GM20431 (cell line): ENCODE results near the gene LRRC4C.
"Not testable (repeated sequence)": the region's sequence is repeated elsewhere in the genome, so short reads cannot be mapped to it uniquely, and the experiment has no call there.

Experiments
- in situ Hi-C: fragments of 300-500 bp; cut with MseI, MboI; formaldehyde crosslinking; loops from one replicate; pipeline ENCODE4 v1.15.0; 2020; ENCODE audit warnings: low sequenced_read_pairs; ENCODE audit not compliant: unreplicated experiment

Gene LRRC4C

DNA sequence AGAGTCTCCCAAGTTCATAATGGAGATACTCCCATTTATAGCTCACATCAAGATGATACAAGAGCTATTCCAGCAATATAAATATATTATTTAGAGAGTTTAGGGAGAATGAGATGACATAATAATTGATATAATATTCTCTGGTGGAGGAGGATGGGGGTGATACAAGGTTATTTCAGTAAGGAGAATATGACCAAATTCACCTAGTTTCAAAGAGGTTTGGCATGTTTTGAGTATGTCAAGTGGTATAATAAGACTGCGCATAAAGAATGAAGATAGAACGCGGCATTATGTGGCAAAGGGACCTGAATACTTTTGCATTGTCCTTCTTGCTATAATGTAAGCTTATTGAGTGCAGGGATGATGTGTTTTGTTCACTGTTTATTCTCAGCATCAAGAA lies 1283.5 kb downstream of the LRRC4C start:
- in situ Hi-C loops: no loop called here

DNA sequence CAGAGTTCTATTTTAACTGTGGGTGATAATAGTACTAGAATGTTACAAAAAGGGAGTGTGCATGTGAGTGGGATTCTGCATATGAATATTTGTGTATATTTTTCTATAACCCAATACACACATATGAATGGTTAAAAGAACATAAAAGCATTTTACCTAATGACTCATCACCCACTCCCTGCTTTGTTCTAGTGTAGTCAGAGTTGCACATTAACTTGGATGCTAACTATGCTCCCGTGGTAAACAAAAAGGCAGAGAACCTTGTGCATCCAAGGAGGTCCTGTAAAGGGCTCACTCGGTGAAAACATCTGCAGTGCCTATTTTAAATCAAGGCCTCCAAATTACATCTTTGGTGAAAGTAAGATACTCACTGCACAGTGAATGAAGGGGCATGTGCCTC lies 1289.4 kb downstream of the LRRC4C start:
- in situ Hi-C loops: no loop called here

DNA sequence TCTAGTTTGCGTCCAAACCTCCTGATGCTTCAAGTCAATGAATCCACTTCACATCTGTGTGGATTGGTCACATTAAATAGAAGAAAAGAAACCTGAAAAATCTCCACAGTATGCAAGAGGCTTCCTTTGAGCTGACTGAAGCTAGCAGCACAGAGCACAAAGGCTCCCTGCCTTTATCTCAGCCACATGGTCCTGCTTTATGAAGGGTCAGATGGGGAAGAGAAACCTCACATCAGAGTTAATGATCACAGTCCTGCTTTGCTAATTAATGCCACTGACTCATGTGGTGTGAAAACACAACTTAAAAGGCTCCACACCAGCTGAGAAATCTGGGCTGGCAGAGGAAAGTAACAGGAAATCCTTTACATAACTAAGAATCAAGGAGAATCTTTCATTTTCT lies 1291.0 kb downstream of the LRRC4C start:
- in situ Hi-C loops: no loop called here

DNA sequence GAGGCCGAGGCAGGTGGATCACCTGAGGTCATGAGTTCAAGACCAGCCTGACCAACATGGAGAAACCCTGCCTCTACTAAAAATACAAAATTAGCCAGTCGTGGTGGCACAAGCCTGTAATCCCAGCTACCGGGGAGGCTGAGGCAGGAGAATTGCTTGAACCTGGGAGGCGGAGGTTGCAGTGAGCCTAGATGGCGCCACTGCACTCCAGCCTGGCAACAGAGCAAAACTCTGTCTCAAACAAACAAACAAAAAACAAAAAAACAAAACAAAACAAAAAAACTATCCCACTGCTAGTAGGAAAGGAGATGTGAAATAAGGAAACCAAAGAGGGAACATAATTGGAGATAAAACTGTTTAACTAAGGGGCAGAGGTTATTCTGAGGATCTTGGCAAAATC lies 1291.6 kb downstream of the LRRC4C start:
- in situ Hi-C loops: not testable (repeated sequence)

DNA sequence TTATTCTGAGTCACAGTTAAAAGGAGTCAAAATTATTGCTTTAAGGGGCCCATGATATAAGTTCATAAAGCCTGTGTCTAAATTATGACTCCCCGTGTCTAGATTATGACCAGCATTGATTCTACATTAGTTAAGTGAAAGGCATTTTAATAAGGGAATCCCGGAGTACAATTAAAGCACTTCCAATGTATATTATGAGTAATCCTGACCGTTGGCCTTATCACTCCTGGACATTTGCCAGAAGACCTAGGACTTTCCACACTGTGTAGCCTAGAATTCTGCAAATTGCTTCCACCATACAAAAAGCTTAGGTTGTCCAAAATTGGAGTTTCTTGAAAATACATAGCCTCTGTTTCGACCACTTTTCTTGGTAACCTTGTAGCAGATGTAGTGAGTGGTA lies 1292.6 kb downstream of the LRRC4C start:
- in situ Hi-C loops: no loop called here

DNA sequence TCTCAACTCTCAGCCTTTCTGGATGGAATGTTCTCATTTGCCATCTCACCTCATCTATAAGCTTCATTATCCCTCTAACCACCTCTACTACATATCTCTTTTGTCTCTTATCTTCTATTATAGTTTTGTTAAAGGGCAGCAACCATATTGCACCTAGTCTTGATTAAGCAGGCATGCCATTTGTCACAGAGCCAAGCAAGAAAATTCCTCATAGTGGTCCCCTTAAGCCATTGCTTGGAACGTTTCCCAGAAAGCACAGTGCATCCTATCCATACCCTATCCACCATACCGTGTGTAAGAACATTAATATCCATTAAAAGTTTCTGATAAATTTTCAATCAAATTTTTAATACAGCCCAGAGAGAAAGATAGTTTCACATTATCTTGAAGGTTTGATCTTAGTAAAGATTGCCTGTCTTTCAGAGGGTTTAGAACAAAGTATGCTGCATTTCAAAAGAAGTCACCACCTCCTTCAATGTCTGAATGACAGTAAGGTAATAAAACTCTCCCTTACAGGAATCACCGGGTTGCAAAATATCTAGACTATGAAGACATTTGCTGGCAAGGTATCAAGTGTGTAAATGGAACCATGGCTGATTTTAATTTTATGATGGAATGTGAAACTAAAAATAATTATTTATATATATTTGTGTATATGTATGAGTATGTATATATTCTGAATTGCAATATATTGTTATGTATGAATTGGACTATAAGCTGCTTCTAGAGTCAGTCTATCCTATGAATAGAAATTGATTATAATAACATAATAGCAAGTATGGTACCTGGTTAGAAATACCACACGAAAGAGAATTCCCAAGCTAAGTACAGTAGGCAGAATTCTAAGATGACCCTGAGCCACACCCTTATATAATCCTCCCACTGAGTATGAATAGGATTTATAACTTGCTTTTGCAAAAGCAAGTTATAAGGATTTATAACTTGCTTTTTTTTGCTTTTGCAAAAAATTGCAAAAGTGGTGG lies 1296.3 kb downstream of the LRRC4C start:
- in situ Hi-C loops: no loop called here

DNA sequence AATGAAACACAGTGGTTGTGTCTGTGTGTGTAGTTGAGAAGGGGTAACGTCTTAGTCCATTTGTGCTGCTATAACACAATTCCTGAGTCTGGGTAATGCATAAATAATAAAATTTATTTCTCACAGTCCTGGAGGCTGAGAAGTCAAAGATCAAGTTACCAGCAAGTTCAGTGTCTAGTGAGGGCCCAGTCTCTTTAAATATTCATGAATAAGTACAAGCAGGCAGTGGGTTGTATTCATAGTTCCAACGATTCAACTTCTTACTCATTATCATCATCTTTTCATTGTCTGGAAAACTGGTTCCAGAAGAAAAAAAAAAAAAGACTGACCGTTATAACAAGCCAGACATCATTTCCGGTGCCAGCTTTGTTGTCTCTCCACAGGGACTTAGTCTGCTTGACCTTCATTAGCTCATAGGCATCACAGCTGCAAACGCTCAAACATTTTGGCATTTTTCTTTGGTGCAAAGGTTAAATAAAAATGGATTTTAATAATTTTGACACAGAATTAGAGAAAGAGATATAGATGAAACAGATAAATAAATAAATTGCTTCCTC lies 1297.5 kb downstream of the LRRC4C start:
- in situ Hi-C loops: no loop called here

DNA sequence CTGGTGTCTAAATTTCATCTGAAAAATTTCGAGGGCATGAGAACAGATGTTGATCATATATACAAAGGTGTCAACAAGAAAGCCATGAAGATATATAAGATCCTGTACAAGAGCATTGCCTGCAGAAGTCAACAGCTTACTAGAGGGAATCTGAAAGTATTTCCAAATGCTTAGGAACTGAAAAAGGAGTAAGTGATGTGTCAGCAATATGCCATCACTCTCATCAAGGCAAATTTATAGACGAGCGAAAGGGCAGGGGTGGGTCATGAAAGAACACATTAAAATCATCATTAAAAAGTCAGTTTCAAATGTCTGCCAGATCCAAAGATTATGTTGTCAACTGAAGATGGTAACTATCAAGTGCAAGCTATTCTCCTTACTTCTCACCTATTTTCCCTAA lies 1299.0 kb downstream of the LRRC4C start:
- in situ Hi-C loops: no loop called here

DNA sequence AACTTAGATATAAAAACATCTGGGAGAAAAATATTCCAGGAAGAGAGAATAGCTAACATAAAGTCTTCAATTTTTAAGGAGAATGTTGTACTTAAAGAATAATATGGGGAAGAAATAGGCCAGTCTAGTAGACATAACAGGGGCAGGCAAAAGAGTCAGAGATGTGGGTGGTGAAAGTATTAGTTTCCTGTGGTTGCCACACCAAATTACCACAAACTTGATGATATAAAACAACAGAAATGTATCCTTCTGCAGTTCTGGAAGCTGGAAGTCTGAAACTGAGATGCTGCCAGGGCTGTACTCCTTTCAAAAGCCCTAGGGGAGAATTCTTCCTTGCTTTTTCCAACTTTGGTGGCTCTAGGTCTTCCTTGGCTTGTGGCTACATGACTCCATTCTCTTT lies 1309.7 kb downstream of the LRRC4C start:
- in situ Hi-C loops: no loop called here

DNA sequence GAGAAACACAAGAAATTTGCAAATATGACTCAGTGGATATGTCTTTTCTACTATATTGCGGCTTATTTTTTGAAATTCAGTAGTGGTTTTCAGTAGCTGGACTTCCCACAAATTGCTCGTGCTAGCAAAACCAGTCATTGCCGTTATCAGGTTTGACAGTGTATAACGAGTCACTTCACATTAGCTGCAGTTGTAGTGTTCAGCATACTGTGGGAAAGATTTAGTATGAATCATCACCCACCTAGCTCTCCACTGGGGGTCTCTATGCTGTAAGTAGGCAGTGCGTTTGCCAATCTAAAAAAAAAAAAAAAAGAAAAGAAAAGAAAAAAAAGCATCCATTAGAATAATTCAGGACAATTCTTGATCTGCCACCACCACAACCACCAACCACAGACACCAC lies 1318.9 kb downstream of the LRRC4C start:
- in situ Hi-C loops: no loop called here

DNA sequence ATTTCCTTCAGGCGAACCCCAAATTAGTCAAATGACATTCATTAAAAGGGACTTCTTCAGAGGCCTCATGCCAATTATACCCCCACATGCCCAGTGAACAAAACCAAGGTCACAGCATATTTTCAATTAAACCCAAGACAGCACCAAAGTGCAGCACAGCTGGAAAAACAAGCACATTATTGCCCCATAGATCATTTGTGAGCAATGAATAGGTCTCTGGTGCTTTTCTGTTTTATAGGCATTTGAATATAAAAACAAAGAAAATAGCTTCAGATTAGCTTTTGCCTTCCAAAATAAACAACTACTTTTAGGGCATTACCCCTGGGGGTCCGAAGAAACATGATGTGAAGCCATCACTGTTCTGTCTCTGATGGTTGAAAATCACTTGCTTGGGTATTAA lies 1319.9 kb downstream of the LRRC4C start:
- in situ Hi-C loops: loop anchor here (10.0 kb wide), 1 partner anchor 155 kb away; no protein-coding TSS in a partner anchor

DNA sequence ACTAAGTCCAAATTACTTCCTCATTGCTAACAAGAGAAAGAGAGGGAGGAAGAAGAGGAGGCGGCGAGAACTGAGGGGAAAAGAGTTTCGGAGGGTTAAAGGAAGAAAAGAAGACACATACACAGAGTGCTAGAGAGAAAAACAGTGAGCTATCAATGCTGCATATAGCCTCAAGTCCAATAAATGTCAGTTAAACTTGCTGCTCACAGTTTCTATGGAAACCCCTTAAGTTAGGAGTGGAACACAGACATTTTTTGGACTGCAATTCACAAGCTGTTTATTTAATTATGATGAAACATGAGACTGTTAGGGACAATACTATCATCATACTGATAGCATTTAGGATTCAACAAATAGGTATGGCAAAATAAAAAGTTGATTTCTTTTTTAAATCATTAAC lies 1320.4 kb downstream of the LRRC4C start:
- in situ Hi-C loops: loop anchor here (10.0 kb wide), 1 partner anchor 156 kb away; no protein-coding TSS in a partner anchor

DNA sequence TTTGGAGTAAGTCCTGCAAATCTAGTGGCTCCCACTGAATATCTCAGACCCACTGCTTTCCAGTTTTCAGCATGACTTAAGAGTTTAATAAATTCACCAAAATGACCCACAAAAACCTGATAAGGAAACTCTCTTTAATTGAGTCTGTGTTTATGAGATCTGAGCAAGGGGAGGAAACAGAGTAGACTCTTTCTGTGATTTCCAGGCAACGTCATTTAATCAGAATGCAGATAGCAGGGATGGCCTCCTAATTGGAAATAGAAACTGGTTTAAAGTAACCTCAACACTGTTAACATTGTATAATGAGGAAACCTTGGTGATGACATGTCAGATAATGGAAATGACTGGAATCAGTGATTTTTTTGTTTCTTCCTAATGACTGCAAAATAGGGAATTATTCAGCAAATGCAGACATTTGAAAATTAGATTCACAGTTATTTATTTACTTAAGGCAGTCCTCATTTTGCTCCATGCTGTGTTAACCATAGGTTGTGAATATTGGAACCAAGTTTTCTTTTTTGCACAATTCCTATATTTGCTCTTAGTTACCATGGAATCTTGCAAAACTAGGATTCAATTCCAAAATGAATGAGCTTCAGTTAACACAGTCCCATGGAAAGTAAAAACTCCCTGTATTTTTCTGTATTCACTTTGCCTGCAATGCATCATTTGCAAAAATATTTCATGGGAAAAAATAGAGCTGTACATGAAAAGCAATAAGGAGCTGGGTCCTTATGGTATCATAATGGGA lies 1324.5 kb downstream of the LRRC4C start:
- in situ Hi-C loops: loop anchor here (10.0 kb wide), 1 partner anchor 160 kb away; no protein-coding TSS in a partner anchor

DNA sequence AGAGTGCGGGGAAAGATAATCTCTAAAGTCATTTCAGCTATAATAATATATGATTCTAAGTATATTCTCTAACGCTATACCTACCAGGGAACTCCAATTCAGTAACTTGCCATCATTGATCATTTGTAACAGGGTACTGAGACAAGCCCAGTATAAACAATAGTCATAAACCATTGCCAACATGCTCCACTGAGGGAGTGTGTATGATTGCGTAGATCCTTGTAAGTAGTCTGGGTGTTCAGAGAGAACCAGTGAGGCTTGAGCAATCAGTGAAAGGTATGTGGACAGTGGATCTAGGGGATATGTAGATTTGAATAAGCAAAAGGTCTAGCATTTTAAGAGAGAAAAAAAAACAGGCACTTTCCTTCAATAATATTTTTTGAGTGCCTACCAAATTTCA lies 1326.0 kb downstream of the LRRC4C start:
- in situ Hi-C loops: loop anchor here (10.0 kb wide), 1 partner anchor 161 kb away; no protein-coding TSS in a partner anchor

DNA sequence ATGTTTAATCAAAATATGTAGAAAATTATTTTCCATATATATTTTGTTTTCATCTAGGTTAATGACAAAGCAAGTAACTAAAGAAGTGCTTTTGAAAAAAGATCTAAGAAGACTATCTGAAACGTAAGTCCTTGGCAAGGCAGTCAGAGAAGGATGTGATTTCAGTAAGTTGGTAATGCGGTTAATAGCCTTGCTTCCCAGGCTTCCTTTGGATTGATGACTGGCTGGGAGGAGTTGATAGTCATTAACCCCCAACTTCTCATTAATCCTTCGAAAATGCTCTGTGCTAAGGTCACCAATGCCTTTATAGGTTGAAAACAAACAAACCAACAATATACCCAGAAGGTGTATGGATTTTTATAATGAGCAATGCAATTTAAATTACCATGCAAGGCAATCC lies 1326.5 kb downstream of the LRRC4C start:
- in situ Hi-C loops: loop anchor here (10.0 kb wide), 1 partner anchor 162 kb away; no protein-coding TSS in a partner anchor

DNA sequence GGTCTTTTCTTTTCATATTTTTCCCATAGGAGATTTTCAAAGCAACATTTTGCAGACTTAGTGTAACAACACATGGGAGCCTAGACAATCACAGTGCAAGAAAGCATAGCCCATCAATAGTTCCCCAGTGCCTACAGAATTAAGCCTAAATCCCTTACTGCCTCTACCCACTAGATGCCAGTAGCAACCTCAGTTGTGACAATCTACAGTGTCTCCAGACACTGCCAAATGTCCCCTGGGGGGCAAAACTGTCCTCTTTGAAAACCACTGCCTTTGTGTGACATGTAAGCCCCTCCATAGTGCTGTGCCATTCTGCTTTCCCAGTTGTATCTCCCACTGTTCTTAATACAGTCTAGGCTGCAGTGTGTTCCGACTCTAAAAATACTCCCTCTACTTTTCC lies 1329.0 kb downstream of the LRRC4C start:
- in situ Hi-C loops: loop anchor here (10.0 kb wide), 1 partner anchor 164 kb away; no protein-coding TSS in a partner anchor

DNA sequence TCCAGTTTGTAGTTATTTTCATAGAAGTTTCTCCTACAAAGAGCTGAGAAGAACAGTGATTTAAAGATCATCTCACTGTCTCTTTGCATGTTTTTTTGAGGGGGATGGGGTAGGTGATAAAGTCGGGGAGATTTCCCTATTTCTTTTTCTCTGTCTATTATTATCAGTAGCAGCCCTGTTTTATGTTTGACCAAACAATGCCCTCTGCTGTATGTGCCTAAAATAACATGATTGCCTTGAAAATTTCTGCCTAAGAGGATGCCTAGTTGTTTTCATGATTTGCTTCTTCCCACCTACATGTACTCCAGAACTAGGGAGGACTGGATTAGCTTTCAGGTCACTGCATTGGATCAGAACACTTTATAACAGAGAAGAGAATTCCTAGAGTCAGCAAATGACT lies 1330.2 kb downstream of the LRRC4C start:
- in situ Hi-C loops: no loop called here

DNA sequence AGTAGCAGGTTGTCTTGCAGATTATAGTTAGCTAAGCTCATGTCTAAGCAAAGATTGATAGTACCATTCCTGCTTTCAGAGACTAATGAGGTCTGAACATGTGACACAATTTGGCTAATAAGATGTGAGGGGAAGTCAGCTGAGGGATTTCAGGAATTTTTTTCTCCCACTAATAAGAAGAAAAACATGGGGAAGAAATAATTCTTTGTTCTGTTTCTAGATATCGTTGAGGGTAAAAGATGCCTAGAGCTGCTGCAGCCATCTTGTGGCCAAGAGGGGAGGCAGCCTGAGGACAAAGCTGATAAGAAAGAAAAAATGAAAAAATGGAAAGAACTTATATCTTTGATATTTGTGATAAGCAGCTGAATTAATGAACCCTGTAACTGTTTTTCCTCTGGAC lies 1334.4 kb downstream of the LRRC4C start:
- in situ Hi-C loops: no loop called here

DNA sequence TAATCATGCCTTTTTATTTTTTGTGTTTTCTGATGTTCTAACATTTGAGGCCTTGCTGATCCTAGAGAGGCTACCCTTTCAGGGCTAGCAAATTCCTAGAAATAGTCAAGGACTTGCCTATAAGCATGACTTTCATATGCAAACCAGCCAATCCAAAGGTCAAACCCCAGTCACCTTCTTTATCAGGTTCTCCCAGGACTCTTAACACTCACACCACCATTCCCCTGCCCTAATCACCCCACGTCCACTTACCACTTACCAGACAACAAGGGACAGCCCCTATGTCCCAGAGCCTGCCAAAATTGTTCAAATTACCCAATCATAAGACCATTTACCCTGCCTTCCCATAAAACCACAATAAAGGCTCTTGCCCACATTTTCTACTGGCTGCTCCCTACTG lies 1339.8 kb downstream of the LRRC4C start:
- in situ Hi-C loops: no loop called here

DNA sequence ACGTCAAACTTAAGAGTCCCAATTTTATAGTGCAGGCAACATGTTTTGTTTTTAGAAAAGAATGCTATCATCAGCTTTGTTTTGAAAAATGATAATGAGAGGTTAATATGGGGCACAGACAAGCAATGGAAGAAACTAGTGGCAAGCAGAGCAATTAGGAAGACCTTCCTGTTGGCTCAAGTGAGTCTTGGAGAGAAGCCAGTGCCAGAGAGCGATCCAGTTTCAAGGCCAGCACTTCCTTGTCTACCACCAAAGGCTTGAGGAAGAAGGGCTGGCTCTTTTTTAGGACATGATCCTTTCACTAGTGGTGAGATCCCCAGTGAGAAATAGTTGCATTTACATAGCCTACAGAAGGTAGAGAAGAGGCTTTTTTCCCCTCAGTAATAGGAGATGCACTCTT lies 1340.7 kb downstream of the LRRC4C start:
- in situ Hi-C loops: no loop called here

DNA sequence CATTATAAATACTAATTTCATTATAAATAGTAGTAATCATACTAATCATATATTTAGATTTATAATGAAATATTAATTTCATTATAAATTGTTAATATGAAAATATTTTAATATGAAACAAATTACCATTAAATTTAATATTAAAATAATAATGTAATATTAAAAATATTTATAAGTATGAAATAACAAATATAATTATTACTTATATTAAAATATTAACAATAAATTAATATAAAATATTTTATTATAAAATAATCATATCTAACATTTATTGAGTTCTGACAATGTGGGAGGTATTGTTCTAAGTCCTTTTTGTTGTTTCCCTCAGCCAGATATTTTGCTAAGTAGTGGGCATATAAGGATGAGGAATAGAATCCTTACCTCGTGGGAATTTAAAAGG lies 1341.4 kb downstream of the LRRC4C start:
- in situ Hi-C loops: no loop called here
